Stimulated activated CD4-positive, alpha-beta T cell treated with anti-CD3 and anti-CD28 coated beads, Interleukin-1b, Interleukin-23, amount 100 ng/mL, for 48 hours (primary cell): ENCODE measurements around the gene CELF1.

Experiments
- DNase-seq: peaks from one replicate; pipeline ENCODE4 v3.0.0-alpha.2; 2020

Gene CELF1

GRCh38 chr11:47443028-47443700, 109.8 kb downstream of the CELF1 start:
- no peak for DNase-seq

GRCh38 chr11:47442514-47442913, 110.4 kb downstream of the CELF1 start:
- DNase-seq = no peak

GRCh38 chr11:47441421-47441820, 111.5 kb downstream of the CELF1 start:
- DNase-seq = no peak

GRCh38 chr11:47440054-47440476, 112.9 kb downstream of the CELF1 start:
- no peak for DNase-seq

GRCh38 chr11:47438721-47439120, 114.2 kb downstream of the CELF1 start:
- no peak for DNase-seq

- no peak for DNase-seq
Measured at GRCh38 chr11:47437746-47438418, 115.0 kb downstream of the CELF1 start.

GRCh38 chr11:47437218-47437745, 115.7 kb downstream of the CELF1 start:
- DNase-seq = no peak

GRCh38 chr11:47436726-47437125, 116.2 kb downstream of the CELF1 start:
- no peak for DNase-seq

GRCh38 chr11:47435687-47436086, 117.2 kb downstream of the CELF1 start:
- DNase-seq = no peak

- no peak for DNase-seq
Measured at GRCh38 chr11:47434011-47434786, 118.7 kb downstream of the CELF1 start.

- DNase-seq = no peak
Measured at GRCh38 chr11:47433157-47433556, 119.8 kb downstream of the CELF1 start.

- no peak for DNase-seq
Measured at GRCh38 chr11:47431356-47432083, 121.4 kb downstream of the CELF1 start.

GRCh38 chr11:47430524-47430923, 122.4 kb downstream of the CELF1 start:
- no peak for DNase-seq

GRCh38 chr11:47426062-47426956, 126.6 kb downstream of the CELF1 start, which contains the start of gene PSMC3:
PSMC3 (minus strand) TSS chr11:47426439; CDS start chr11:47426279, 160 bp downstream.
- DNase-seq = peak; percentile 99

GRCh38 chr11:47425611-47426010, 127.3 kb downstream of the CELF1 start:
- DNase-seq = no peak

- DNase-seq = no peak
Measured at GRCh38 chr11:47418454-47419259, 134.3 kb downstream of the CELF1 start.

GRCh38 chr11:47417712-47418111, 135.2 kb downstream of the CELF1 start:
- DNase-seq = no peak

- DNase-seq = no peak
Measured at GRCh38 chr11:47415949-47416472, 136.9 kb downstream of the CELF1 start.
